Hepatocyte (in vitro differentiated cells): ENCODE data around the gene CHD1L.

Experiments
- EZH2 ChIP-seq: fragments of 200-600 bp; sonication (generic); IDR thresholded peaks from 2 replicates; pipeline ENCODE4 v1.6.1; 2016; ENCODE audit warnings: antibody characterized with exemption, mild to moderate bottlenecking, borderline replicate concordance
- EZH2phosphoT487 ChIP-seq: fragments of 200-600 bp; sonication (generic); IDR thresholded peaks from one replicate; pipeline ENCODE4 v1.6.1; 2018; ENCODE audit warnings: antibody characterized with exemption, mild to moderate bottlenecking, low read depth, moderate library complexity; ENCODE audit not compliant: unreplicated experiment, severe bottlenecking
- TF ChIP-seq, protein P1 (sequence below): fragments of 200-600 bp; sonication (generic); IDR thresholded peaks from 2 replicates; pipeline ENCODE4 v1.5.1; 2016; ENCODE audit warnings: antibody characterized with exemption, mild to moderate bottlenecking; ENCODE audit not compliant: poor library complexity

DNA sequence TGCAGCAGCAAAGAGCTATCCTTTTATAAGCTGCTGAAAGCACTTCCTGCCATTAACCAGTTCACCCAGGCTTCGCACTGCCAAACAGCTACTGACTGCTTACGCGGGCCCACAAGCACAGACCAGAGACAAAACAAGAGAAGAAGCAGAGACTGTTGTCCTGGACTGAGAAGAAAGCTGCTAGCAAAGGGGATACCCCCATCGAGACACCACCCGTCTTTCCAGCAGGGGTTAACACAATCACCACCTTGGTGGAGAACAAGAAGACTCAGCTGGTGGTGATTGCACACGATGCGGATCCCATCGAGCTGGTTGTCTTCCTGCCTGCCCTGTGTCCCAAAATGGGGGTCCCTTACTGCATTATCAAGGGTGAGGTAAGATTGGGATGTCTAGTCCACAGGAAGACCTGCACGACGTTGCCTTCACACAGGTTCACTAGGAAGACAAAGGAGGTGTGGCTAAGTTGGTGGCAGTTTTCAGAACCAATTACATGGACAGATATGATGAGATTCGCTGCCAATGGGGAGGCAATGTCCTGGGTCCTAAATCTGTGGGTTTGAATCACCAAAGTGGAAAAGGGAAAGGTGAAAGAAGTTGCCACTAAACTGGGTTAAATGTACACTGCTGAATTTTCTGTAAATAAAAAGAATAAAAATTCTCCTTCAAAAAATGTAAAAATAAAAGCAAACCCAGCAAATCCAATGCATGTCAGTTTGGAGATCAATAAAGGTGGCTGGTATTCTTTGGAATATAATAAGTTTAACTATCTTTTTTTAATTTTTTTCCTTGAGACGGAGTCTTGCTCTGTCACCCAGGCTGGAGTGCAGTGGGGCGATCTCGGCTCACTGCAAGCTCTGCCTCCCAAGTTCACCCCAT, 18.5 kb upstream of the CHD1L start:
- TF ChIP-seq, protein P1, sequence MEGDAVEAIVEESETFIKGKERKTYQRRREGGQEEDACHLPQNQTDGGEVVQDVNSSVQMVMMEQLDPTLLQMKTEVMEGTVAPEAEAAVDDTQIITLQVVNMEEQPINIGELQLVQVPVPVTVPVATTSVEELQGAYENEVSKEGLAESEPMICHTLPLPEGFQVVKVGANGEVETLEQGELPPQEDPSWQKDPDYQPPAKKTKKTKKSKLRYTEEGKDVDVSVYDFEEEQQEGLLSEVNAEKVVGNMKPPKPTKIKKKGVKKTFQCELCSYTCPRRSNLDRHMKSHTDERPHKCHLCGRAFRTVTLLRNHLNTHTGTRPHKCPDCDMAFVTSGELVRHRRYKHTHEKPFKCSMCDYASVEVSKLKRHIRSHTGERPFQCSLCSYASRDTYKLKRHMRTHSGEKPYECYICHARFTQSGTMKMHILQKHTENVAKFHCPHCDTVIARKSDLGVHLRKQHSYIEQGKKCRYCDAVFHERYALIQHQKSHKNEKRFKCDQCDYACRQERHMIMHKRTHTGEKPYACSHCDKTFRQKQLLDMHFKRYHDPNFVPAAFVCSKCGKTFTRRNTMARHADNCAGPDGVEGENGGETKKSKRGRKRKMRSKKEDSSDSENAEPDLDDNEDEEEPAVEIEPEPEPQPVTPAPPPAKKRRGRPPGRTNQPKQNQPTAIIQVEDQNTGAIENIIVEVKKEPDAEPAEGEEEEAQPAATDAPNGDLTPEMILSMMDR = no peak
- TF ChIP-seq EZH2 (no peak), EZH2phosphoT487 (no peak)
